HG02678 (cell line): Measurements from ENCODE around the gene DOCK1.

Experiments used
- ATAC-seq: cut with Tn5 transposase; IDR thresholded peaks from one replicate; pipeline ENCODE4 v1.9.1; 2021; ENCODE audit warnings: mild to moderate bottlenecking, moderate library complexity; ENCODE audit not compliant: unreplicated experiment

DOCK1 gene

GRCh38 chr10:127033216-127034033 lies 128.2 kb downstream of the DOCK1 start:
- ATAC-seq = no peak

GRCh38 chr10:127034034-127034633 lies 128.9 kb downstream of the DOCK1 start:
- no peak for ATAC-seq

DNA sequence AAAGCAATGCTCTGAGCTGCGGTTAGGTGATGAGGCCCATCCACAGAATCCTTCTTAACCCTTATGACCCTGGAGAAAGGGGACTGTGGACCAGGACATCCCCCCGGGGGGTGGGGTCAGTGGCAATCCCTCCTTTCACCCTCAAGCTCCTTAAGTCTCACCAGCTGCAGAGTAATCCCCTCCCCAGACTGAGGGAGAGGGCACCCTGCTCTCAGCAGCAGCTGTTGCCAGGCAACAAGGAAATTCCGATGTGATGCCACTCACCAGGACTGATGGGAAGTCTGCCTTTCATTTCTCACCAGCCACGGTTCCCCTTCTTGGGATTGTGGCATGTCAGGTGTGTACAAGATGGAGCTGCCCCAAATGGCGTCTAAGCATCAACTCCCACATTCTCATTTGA lies 129.6 kb downstream of the DOCK1 start:
- ATAC-seq = no peak

- ATAC-seq = no peak
Measured at GRCh38 chr10:127035827-127036226, 130.6 kb downstream of the DOCK1 start.

DNA sequence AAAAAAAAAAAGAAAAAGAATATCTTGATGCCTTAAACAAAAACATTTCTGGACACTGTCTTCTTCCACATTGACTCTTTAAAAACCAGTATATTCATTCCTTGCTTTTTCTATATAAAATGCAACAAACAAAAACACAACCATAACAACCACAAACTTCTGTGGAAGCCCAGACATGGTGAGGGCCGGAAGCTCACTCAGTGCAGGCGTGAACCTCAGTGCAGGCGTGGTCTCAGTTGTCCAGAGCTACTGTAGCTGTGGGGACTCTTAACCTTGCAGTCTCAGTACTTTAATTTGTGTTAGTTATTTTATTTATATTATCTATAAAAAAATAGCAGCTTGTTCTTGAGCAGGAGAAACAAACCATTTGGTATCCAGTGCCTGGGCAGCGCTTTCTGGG lies 131.8 kb downstream of the DOCK1 start:
- ATAC-seq = no peak

DNA sequence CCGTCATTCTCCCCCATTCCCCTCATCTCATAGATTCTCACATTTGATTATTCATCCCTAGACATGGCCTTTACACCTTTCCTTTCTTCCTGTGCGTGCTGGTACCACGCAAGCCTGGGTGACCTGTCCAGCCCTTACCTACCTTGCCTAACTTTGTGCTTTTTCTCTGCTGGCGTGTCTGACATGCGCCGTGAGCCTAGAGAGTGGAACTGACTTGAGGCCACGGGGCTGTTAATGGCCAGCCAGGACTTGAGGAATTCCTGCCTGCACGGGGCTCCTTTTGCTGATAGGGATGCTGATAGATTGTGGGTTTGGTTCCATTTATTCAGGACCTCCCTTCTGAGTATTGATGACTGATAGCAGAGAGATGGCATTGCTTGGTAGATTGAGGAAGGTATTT lies 134.2 kb downstream of the DOCK1 start:
- ATAC-seq = no peak

GRCh38 chr10:127040756-127041155 lies 135.5 kb downstream of the DOCK1 start:
- no peak for ATAC-seq

- ATAC-seq = no peak
Measured at GRCh38 chr10:127041552-127041951, 136.3 kb downstream of the DOCK1 start.

- no peak for ATAC-seq
Measured at GRCh38 chr10:127043301-127043700, 138.1 kb downstream of the DOCK1 start.

DNA sequence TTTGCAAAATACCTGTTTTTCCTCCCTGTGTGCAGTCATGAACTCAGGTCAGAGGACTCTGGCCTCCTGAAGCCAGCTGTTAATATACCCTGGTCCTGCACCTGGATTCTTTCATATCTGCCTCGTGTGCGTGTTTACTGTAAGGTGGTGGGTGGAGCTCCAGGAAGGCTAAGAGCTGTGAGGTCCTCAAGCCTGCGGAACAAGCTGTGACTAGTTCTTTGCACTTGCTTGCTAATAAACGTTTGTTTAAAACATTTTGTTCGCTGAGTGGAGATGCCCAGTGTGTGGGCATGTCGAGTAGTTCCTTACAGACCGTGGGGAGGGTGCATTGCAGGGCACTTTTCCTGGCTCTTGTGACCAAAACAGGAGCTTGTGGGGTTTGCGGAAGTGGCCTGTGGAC lies 139.0 kb downstream of the DOCK1 start:
- ATAC-seq = no peak

- ATAC-seq = no peak
Measured at GRCh38 chr10:127046975-127047877, 142.0 kb downstream of the DOCK1 start.

DNA sequence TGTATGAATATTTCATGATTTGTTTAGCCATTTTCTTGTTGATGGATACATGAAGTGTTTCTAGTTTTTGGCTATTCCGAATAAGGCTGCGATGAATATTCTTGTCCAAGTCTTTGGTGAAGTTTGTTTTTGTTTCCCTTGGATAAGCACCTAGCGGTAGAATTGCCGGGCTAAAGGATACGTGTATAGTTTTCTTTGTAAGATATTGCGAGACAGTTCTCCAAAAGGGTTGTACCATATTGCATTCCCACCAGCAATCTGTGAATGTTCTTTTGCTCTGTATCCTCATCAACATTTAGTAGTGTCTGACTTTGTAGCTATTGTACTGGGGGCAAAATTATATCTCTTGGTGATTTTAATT lies 142.6 kb downstream of the DOCK1 start:
- no peak for ATAC-seq

DNA sequence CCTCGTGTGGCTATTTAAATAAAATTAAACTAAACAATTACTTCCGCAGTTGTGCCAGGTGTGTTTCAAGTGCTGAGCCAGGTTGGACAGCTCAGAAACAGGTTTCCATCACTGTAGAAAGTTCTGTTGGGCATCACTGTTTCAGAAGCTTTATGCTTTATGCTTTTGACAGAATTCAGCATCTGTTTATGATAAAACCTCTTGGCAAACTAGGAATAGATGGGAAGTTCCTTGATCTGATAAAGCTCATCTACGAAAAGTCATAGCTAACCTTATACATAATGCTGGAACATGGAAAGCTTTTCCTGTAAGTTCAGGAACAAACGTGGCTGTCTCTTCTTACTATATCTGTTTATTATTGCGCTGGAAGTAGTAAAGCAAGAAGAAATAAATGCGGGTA lies 143.4 kb downstream of the DOCK1 start:
- no peak for ATAC-seq

GRCh38 chr10:127052001-127052400 lies 146.8 kb downstream of the DOCK1 start:
- ATAC-seq = no peak

DNA sequence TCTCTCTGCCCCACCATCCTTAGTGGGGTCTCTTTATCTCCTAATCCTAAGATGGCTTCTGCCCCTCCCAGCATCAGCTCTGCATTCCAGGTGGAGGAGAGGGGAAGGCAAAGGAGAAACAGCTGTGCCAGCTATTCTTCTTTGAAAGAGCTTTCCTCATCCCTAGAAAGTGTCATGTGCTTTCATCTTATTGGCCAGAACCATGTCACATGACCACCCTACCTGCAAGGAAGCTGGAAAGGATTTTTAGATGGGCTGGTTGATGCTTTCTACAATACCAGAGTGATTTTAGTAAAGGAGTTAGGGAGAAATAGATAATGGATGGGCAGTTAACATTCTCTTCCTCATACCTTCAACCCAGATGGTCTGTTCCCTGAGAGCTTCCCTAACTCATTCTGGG lies 150.0 kb downstream of the DOCK1 start:
- ATAC-seq = no peak

GRCh38 chr10:127059314-127059713 lies 154.1 kb downstream of the DOCK1 start:
- no peak for ATAC-seq

- no peak for ATAC-seq
Measured at GRCh38 chr10:127063762-127064161, 158.5 kb downstream of the DOCK1 start.

- no peak for ATAC-seq
Measured at GRCh38 chr10:127064474-127064873, 159.2 kb downstream of the DOCK1 start.

DNA sequence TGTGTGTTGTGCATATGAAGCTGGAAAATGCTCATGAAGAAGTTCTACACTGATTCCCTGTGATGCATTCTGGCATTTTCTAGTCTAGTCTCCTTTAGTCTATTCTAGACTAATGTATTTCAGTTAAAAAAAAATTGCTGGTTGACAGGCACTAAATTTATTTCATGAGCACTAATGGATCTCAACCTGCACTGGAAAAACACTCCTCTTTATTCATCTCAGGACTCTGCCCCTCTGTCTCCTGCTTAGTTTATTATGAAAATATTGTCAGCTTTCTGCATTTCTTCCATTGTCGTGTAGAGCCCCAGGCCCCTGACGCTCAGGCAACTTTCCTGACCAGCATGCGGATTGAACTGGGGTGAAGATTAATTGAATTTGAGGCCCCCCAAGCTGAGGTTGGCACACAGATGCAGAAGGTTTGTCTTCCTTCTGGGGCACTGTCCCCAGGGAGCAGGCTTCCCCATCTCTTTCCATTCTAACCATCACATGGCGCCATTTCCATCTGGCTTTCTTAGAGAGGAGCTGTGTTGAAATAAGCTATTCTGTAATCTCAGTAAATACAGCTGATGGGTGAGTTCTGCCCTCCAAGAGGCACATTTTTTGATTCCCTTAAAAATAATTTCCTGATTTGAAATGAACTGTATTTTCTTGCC lies 162.4 kb downstream of the DOCK1 start:
- ATAC-seq = no peak

- ATAC-seq = no peak
Measured at GRCh38 chr10:127068485-127068884, 163.3 kb downstream of the DOCK1 start.

DNA sequence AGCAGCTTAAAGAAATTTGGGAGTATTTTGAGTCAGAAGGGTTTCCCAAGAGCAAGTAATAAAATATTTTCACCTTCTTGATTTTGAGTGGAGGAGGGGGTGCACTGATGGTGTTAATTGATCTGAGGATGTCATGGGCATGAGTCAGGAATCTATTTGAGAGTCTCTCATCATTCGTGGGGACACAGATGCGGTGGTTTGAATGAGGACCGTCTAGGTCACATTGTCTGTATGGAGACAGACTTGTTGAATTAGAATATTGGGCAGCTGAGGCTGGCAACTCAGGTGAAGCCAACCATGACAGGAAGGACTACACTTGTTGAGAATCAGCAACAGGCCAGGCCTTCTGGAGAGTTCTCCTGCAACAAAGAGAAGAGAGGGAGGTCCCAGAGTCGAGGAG lies 164.2 kb downstream of the DOCK1 start:
- ATAC-seq = no peak
